ENCODE measurements around the gene DNAJC5.
"Not testable (repeated sequence)": the region's sequence is repeated elsewhere in the genome, so short reads cannot be mapped to it uniquely, and the experiment has no call there.

Gene DNAJC5

DNA sequence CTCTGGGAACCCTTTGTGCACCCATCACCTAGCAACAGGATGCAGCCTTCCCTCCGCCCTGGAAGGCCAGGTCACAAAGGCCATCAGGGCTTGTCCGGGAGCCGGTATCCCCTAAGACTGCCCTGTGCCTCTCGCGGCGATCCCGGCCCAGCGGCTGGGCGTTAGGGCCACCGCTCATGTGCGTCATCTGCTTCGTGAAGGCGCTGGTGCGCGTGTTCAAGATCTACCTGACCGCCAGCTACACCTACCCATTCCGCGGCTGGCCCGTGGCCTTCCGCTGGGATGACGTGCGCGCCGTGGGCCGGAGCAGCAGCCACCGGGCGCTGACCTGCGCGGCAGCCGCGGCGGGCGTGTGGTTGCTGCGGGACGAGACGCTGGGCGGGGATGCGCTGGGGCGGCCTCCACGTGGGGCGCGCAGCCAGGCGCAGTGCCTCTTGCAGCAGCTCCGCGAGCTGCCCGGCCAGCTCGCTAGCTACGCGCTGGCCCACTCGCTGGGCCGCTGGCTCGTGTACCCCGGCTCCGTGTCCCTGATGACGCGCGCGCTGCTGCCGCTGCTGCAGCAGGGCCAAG is 33.5 kb upstream of the DNAJC5 start, which contains the start of gene ABHD16B:
ABHD16B (plus strand) TSS at position 134 of the 570 bp plus-strand sequence; CDS start at position 177, 43 bp downstream.
- no peak for DNase-seq (ENCODE audit: low read depth)

GRCh38 chr20:63861981-63862901 is 32.7 kb upstream of the DNAJC5 start:
- no peak for DNase-seq (ENCODE audit: low read depth)

DNA sequence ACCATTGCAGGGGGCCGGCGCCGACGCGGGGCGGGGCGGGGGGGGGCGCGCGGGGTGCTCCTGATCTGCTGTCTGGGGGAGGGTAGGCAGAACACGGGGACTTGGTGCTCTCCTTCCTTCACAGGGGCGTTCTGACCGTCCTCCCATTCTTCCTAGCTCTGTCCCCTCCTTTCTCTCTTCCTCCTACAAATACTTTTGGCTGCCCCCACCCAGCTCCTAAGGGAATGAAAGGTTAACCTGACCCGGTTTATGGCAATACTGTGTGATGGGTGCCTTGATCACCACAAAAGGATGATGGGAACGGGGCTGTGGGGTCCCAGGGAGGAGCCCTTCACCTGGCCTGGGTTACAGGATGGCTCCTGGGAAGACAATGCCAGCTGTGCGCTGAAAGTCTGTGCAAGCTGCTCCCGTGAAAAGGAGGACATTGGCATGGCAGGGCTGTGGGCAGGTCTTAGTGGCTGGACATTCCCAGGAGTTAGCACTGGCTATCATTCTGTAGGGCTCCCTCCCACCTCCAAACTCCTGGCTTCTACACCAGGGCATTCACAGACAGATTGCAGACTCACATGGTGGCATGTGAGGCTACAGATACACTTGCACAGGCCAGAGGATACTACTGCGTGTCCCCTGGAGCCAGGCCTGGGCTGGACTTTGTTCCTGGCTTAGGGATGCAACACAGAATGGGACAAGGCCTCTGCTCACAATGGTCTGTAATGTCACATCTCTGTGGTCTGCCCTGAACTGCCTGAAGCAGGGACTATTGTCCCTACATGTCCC is 31.7 kb upstream of the DNAJC5 start:
- DNase-seq (ENCODE audit: low read depth) = no peak

- peak; percentile 95 for DNase-seq (ENCODE audit: low read depth)
Observed at GRCh38 chr20:63863798-63864544, 31.0 kb upstream of the DNAJC5 start.

DNA sequence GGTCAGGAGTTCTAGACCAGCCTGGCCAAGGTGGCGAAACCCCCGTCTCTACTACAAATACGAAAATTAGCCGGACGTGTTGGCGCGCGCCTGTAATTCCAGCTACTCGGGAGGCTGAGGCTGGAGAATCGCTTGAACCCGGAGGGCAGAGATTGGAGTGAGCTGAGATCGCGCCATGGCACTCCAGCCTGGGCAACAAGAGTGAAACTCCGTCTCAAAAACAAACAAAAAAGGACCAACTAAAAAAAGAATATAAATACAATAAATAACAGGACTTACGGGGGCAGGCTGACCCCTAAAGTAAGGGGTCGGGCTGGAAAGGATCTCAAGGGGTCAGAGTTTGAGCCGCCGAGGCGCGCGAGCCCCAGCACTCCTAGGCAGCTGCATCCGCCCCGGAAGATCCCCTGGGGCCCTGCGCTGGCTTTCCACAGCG is 30.4 kb upstream of the DNAJC5 start:
- no peak for DNase-seq (ENCODE audit: low read depth)

DNA sequence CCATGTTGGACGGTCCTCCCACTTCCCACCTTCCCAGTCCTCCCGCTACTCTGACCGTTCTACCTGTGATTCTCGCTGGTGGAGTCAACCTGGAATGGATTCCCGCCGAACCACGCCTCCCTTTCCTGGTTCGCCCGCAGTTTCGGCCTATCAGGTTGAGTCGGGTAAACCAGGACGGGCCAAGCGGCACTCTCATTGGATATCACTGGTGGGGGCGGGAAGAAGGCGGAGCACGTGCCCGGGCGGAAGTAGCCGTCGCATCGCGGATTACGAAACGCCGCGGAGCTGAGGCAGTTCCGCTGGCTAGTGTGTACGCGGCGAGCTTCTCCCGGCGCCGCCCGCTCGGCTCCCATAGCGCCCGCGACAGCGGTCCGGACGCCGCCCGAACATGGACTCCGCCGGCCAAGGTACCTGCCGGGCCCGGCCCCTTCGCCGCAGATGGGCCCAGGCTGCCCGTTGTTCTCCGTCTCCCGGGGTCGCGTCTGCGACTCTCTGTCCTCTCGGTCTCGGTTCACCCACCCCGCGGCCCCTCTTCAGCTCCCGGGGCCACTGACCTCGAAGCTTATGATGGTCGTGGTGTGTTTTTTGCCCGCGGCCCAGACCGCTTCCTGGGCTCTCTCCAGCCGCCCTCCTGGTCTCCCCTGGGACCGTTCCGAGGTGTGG is 29.8 kb upstream of the DNAJC5 start, which contains the start of gene TPD52L2:
TPD52L2 (plus strand) TSS at position 293 of the 663 bp plus-strand sequence; CDS start at position 389, 96 bp downstream.
- DNase-seq (ENCODE audit: low read depth) = peak; percentile 98

DNA sequence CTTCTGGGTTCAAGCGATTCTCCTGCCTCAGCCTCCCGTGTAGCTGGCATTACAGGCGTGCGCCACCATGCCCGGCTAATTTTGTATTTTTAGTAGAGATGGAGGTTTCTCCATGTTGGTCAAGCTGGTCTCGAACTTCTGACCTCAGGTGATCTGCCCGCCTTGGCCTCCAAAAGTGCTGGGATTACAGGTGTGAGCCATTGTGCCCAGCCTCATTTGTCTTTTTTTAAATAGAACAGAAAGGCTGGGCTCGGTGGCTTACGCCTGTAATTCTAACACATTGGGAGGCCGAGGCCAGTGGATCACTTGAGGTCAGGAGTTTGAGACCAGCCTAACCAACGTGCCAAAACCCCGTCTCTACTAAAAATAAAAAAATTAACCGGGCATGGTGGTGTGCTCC is 27.9 kb upstream of the DNAJC5 start:
- not testable (repeated sequence) for DNase-seq (ENCODE audit: low read depth)

GRCh38 chr20:63868264-63868663 is 26.7 kb upstream of the DNAJC5 start:
- no peak for DNase-seq (ENCODE audit: low read depth)

DNA sequence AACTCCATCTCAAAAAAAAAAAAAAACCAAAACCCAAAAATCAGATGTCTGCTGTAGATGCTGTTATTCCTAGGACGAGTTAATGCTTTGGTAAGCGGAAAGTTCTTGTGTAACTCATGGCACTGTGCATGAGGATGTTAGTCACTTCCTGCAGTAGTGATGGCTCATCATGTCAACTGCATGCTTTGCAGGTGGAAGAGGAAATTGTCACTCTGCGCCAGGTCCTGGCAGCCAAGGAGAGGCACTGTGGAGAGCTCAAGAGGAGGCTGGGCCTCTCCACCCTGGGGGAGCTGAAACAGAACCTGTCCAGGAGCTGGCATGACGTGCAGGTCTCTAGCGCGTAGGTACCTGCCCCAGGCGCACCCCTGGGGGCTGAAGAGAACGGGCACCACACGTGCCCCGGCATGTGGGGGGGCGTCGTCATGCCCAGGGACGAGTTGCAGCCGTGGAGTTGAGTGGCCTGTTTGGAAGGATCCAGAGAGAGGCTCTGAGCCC is 21.4 kb upstream of the DNAJC5 start:
- DNase-seq (ENCODE audit: low read depth) = no peak

GRCh38 chr20:63874241-63874640 is 20.7 kb upstream of the DNAJC5 start:
- DNase-seq (ENCODE audit: low read depth) = not testable (repeated sequence)

- DNase-seq (ENCODE audit: low read depth) = no peak
Observed at GRCh38 chr20:63876489-63877036, 18.4 kb upstream of the DNAJC5 start.

DNA sequence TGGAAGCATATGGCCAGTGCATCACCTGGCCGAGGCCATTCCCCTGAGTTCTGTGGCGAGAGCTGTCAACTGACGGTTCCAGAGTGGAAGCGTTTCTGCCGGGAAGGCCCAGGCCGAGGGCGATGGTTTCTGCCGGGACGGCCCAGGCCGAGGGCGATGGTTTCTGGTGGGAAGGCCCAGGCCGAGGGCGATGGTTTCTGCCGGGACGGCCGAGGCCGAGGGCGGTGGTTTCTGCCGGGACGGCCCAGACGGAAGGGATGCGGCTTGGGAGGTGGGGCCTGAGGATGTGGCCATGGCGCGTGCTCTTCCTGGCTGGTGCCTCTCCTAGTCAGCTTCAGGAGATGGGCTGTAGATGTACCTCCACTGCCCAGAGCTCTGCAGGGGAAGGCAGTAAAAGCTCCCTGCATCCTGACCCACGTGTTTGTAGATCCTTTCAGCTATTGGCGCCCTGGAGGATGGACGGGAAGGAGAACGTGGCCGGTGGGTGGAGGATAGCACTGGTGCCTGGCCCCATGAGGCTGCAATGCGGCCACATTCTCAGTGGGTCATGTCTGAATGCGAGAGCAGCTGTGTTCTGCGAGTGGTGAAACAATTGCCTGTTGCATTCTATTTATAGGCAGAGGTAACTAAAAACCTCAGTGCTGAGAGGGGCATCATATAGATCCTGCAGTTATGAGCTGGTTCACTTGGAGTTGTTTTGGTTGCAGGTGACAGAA is 17.0 kb upstream of the DNAJC5 start:
- DNase-seq (ENCODE audit: low read depth) = no peak

DNA sequence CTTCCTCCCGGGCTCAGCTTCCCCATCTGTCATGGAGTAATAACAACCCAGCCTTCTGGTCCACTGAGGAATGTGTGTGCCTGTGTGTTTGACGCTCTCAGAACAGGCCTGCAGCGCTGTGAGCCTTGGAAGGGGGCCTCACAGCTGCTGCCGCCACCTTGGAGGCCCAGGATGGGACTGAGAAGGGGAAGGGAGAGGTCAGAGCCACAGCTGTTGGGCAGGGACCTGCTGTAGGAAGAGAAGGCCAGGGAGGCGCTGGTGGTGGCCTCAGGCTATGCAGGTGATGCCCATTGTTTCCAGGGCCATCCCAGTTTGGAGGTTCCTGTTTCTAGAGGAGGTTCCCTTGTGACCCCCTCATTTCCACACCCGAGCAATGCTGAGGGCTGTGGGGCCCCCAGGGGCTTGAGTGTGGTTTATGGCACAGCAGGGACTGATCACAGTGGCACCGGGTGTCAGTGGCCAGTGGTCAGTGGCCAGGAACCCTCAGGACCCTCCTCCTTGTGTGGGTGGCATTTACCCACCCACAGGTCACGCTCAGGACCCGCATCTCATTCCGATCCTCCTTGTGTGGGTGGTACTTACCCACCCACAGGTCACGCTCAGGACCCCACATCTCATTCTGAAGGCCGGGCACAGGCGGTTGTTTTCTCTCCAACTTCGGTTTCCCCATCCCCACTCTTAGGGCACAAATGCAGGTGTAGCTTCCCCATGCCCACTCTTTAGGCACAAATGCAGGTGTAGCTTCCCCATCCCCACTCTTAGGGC is 15.8 kb upstream of the DNAJC5 start:
- DNase-seq (ENCODE audit: low read depth) = no peak

DNA sequence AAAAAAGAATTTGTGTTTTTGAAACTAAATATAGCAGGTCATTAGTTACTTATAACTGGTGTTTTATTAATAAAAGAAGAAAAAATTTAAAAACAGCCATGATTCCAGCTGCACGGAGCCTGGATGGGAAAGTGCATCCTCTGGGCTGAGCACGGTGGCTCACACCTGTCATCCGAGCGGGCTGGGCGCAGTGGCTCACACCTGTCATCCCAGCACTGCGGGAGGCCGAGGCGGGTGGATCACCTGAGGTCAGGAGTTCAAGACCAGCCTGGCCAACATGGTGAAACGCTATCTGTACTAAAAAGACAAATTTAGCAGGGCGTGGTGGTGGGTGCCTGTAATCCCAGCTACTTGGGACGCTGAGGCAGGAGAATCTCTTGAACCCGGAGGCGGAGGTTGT is 14.0 kb upstream of the DNAJC5 start:
- not testable (repeated sequence) for DNase-seq (ENCODE audit: low read depth)

- no peak for DNase-seq (ENCODE audit: low read depth)
Observed at GRCh38 chr20:63881451-63882226, 13.3 kb upstream of the DNAJC5 start.

DNA sequence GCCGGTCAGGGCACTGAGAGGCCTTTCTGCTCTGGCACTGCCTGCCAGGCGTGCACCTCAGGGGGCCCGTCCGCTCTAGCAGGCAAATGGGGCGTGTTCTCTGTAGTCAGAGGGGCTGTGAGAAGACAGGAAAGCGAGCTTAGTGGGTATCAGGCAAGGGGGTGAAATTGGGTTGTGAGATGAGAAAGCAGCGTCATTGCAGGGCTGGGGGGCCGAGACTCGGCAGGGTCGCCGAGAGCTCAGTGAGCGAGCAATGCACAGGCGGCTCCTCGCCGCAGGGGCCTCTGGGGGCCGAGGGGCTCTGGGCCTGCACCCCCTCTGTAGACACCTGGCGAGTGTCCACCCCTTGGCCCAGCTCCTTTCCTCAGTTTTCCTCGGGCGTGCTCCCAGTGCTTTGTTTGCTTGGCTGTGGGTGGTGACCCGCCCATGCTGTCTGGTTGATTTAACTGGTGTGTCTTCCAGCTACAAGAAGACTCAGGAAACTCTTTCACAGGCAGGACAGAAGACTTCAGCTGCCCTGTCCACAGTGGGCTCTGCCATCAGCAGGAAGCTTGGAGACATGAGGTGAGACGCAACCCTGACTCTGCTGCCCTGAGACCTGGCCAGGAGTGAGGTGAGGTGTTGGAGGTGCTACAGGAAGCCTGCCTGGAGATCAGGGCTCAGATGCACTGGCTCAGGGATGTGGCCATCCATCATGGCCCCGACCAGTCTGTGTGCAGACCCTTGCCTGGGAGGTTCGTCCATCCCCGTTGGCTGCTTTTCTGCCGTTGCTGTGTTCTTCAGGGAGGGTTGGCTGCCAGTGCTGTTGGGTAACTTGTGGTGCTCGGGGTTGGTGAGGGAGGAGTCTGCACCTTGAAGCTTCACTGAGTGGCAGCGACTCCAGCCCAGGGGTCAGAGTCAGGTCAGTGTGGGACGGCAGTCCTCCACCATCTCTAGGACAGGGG is 12.4 kb upstream of the DNAJC5 start:
- DNase-seq (ENCODE audit: low read depth) = no peak

DNA sequence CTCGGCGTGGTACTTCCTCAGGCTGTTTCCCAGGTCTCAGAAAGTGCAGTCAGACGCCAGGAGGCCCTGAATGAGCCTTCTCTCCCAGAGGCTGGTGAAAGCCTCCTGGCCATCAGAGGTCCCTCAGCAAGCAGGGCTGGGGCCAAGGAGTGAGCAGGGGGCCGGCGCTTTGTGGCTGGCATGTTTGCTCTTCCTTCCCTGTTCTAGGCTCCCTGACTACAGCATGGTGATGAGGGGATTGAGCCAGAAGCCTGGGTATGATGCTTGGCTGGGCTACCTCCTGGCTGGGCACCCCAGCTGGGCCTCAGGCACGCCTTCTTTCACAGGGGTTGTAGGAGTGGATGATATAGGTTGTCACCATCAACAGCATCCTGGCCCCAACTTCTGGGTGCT is 11.7 kb upstream of the DNAJC5 start:
- no peak for DNase-seq (ENCODE audit: low read depth)

All from CMK (cell line).